ENCODE data around the gene HOXB7.

The HOXB7 gene

GRCh38 chr17:48626245-48627117 lies 15.7 kb upstream of the HOXB7 start, which contains the start of gene HOXB9:
Gene HOXB9 (minus strand): TSS chr17:48626358. CDS start chr17:48626269, 89 bp downstream.
- FAIRE-seq (peak; percentile 80), DNase-seq (ENCODE audit: insufficient read length) (no peak)
- TF ChIP-seq TAF1 (IDR thresholded peaks at IDR 0.05; ENCODE audit: borderline replicate concordance, low read depth, low read length), result no peak
- no peak for TF ChIP-seq POLR2AphosphoS5 (IDR thresholded peaks at IDR 0.05; ENCODE audit: low read depth, low read length)
- no peak for TF ChIP-seq POLR2A (IDR thresholded peaks at IDR 0.05; ENCODE audit: low read depth, low read length)

GRCh38 chr17:48625495-48626244 lies 14.9 kb upstream of the HOXB7 start:
- peak; percentile 67 for DNase-seq (ENCODE audit: insufficient read length)
- peak; percentile 78 for FAIRE-seq
- no peak for TF ChIP-seq POLR2AphosphoS5 (IDR thresholded peaks at IDR 0.05; ENCODE audit: low read depth, low read length)

- DNase-seq (ENCODE audit: insufficient read length) (no peak), FAIRE-seq (peak; percentile 54)
- no peak for TF ChIP-seq POLR2AphosphoS5 (IDR thresholded peaks at IDR 0.05; ENCODE audit: low read depth, low read length)
- no peak for TF ChIP-seq TAF1 (IDR thresholded peaks at IDR 0.05; ENCODE audit: borderline replicate concordance, low read depth, low read length)
- TF ChIP-seq POLR2A (IDR thresholded peaks at IDR 0.05; ENCODE audit: low read depth, low read length), result no peak
These were observed 14.0 kb upstream of the HOXB7 start for GRCh38 chr17:48624544-48625494.

GRCh38 chr17:48624118-48624517 lies 13.3 kb upstream of the HOXB7 start:
- DNase-seq (ENCODE audit: insufficient read length), result no peak
- FAIRE-seq, result no peak
- TF ChIP-seq POLR2A (IDR thresholded peaks at IDR 0.05; ENCODE audit: low read depth, low read length), result no peak

- DNase-seq (ENCODE audit: insufficient read length), result no peak
- TF ChIP-seq TAF1 (IDR thresholded peaks at IDR 0.05; ENCODE audit: borderline replicate concordance, low read depth, low read length) (no peak), POLR2AphosphoS5 (IDR thresholded peaks at IDR 0.05; ENCODE audit: low read depth, low read length) (no peak), POLR2A (IDR thresholded peaks at IDR 0.05; ENCODE audit: low read depth, low read length) (no peak)
- FAIRE-seq, result no peak
These were observed 12.8 kb upstream of the HOXB7 start for GRCh38 chr17:48623583-48623982.

- FAIRE-seq (no peak), DNase-seq (ENCODE audit: insufficient read length) (no peak)
- TF ChIP-seq POLR2AphosphoS5 (IDR thresholded peaks at IDR 0.05; ENCODE audit: low read depth, low read length) (no peak), POLR2A (IDR thresholded peaks at IDR 0.05; ENCODE audit: low read depth, low read length) (no peak), TAF1 (IDR thresholded peaks at IDR 0.05; ENCODE audit: borderline replicate concordance, low read depth, low read length) (no peak)
These were observed 12.0 kb upstream of the HOXB7 start for GRCh38 chr17:48622857-48623256.

- no peak for FAIRE-seq
- DNase-seq (ENCODE audit: insufficient read length), result no peak
- TF ChIP-seq TAF1 (IDR thresholded peaks at IDR 0.05; ENCODE audit: borderline replicate concordance, low read depth, low read length), result no peak
- no peak for TF ChIP-seq POLR2A (IDR thresholded peaks at IDR 0.05; ENCODE audit: low read depth, low read length)
- no peak for TF ChIP-seq POLR2AphosphoS5 (IDR thresholded peaks at IDR 0.05; ENCODE audit: low read depth, low read length)
These were observed 10.9 kb upstream of the HOXB7 start for GRCh38 chr17:48621410-48622392.

GRCh38 chr17:48620461-48621139 lies 9.8 kb upstream of the HOXB7 start:
- TF ChIP-seq POLR2AphosphoS5 (IDR thresholded peaks at IDR 0.05; ENCODE audit: low read depth, low read length) (no peak), POLR2A (IDR thresholded peaks at IDR 0.05; ENCODE audit: low read depth, low read length) (no peak)
- DNase-seq (ENCODE audit: insufficient read length), result no peak
- FAIRE-seq, result no peak

GRCh38 chr17:48619826-48620449 lies 9.1 kb upstream of the HOXB7 start:
- FAIRE-seq (no peak), DNase-seq (ENCODE audit: insufficient read length) (no peak)
- TF ChIP-seq POLR2A (IDR thresholded peaks at IDR 0.05; ENCODE audit: low read depth, low read length) (no peak), POLR2AphosphoS5 (IDR thresholded peaks at IDR 0.05; ENCODE audit: low read depth, low read length) (no peak), TAF1 (IDR thresholded peaks at IDR 0.05; ENCODE audit: borderline replicate concordance, low read depth, low read length) (no peak)

Measured in GM12892 (cell line).